Activated naive CD8-positive, alpha-beta T cell treated with anti-CD3 and anti-CD28 coated beads, Interleukin-2, amount 10 ng/mL, durations not matched to agents 7 days and 5 days (primary cell): ENCODE results near the gene SORCS2. TPM values are rescaled to one million over a fixed set of nuclear protein-coding genes. Genes with fewer than 3 reads are reported as not detected.
"Not testable (repeated sequence)": the region's sequence is repeated elsewhere in the genome, so short reads cannot be mapped to it uniquely, and the experiment has no call there.

ENCODE experiments used
- ATAC-seq: fragments of 150-1000 bp; cut with Tn5 transposase; one replicate; pipeline ENCODE4 v1.10.0; 2021; ENCODE audit warnings: low read depth, moderate library complexity
- POLR2A ChIA-PET: fragments of 350-600 bp; sonication (Branson Sonifier 250); formaldehyde crosslinking; loops from one replicate; lab custom pipeline; 2021; ENCODE audit warnings: antibody characterized with exemption; lab: Charles Lee
- DNase-seq: peaks from one replicate; pipeline ENCODE4 v3.0.0; 2021
- H3K27ac Mint-ChIP-seq: one replicate; pipeline ENCODE4 v1.8.0; 2022; ENCODE audit warnings: mild to moderate bottlenecking, mixed read lengths
- H3K27me3 Mint-ChIP-seq: one replicate; pipeline ENCODE4 v1.8.0; 2022; ENCODE audit warnings: mild to moderate bottlenecking, moderate library complexity, mixed read lengths
- H3K36me3 Mint-ChIP-seq: one replicate; pipeline ENCODE4 v1.8.0; 2021; ENCODE audit warnings: mild to moderate bottlenecking, mixed read lengths
- H3K4me1 Mint-ChIP-seq: one replicate; pipeline ENCODE4 v1.8.0; 2021; ENCODE audit warnings: mixed read lengths
- H3K4me3 Mint-ChIP-seq: one replicate; pipeline ENCODE4 v1.8.0; 2022; ENCODE audit warnings: mild to moderate bottlenecking, moderate library complexity, mixed read lengths
- H3K9me3 Mint-ChIP-seq: one replicate; pipeline ENCODE4 v1.8.0; 2021; ENCODE audit warnings: mixed read lengths
- total RNA-seq, 2 experiments: library from RNA; stranded (reverse); gene quantifications; one replicate each; pipeline ENCODE4 v1.2.3, GENCODE V29; 2021

Gene SORCS2
- total RNA-seq, 2 experiments from 2014 or later: not detected

DNA sequence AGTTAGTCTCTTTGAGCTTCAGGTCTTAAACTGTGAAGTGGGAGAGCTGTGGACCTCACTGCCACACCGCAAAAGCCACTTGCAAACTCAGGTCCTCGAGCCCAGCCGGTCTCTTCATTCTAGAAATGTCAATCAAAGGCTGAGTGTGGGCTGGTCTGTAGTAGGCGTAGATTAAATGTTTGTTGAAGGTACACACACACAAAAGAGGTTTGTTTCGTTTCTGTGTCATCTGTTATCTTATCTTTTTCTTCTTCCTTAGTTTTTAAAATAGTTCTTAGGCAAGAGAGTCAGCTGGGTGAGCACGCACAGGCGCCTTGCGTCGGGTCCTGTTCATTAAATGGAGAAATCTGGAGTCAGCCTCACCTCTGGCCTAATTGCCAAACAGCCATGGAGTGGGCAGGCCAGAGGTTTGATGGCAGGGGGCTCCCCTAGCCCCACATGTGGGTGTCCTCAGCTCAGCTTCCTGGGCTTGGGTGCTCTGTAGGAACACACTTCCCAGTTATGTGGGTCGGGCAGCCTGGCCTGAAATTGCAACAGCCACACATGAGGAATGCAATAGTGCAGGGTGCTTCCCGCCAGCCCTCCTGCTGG, 243.2 kb downstream of the SORCS2 start:
- H3K4me1 Mint-ChIP-seq: no peaks in the 10 kb centered on the region
- POLR2A ChIA-PET: no interaction called here
- no peaks in the 10 kb centered on the region for H3K27me3 Mint-ChIP-seq
- no peak for DNase-seq
- H3K27ac Mint-ChIP-seq: no peak overlapping the region
- H3K36me3 Mint-ChIP-seq: no peaks in the 10 kb centered on the region
- H3K9me3 Mint-ChIP-seq: no peaks in the 10 kb centered on the region
- H3K4me3 Mint-ChIP-seq: no peak overlapping the region
- no peak for ATAC-seq

DNA sequence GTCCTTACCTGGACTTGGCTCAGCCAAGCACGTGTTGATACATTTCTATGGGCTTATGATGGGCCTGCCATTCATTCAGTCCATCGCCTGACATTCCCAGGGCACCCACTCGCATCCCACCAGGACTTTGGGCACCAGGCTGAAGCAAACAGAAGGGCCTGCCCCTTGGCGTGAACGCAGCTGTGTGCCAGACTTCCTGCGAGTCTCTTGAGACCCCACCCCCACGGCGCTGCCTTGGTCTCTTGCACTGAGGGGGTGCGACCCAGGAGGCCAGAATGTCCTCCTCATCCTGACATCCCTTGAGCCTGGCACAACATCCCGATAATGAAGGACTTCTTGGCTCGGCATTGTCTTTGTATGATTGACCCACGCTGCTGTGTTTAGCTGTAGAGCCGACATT, 243.9 kb downstream of the SORCS2 start:
- Mint-ChIP-seq H3K27ac (no peak overlapping the region), H3K36me3 (no peaks in the 10 kb centered on the region), H3K4me3 (no peak overlapping the region), H3K27me3 (no peaks in the 10 kb centered on the region), H3K4me1 (no peaks in the 10 kb centered on the region), H3K9me3 (no peaks in the 10 kb centered on the region)
- ATAC-seq (no peak), DNase-seq (no peak)
- POLR2A ChIA-PET: no interaction called here

GRCh38 chr4:7439699-7440098, 247.4 kb downstream of the SORCS2 start:
- H3K9me3 Mint-ChIP-seq: no peaks in the 10 kb centered on the region

GRCh38 chr4:7441201-7441600, 248.9 kb downstream of the SORCS2 start:
- Mint-ChIP-seq H3K4me3 (no peak overlapping the region), H3K27ac (no peak overlapping the region), H3K36me3 (no peaks in the 10 kb centered on the region), H3K27me3 (no peaks in the 10 kb centered on the region), H3K9me3 (no peaks in the 10 kb centered on the region), H3K4me1 (peaks cover 1% of the 10 kb centered on the region)
- ATAC-seq: no peak
- POLR2A ChIA-PET: no interaction called here
- no peak for DNase-seq

More at GRCh38 chr4:7439699-7440098, 247.4 kb downstream of the SORCS2 start:
- H3K4me3 Mint-ChIP-seq: no peak overlapping the region
- H3K27ac Mint-ChIP-seq: no peak overlapping the region
- no peak for DNase-seq
- H3K36me3 Mint-ChIP-seq: no peaks in the 10 kb centered on the region
- POLR2A ChIA-PET: no interaction called here
- no peaks in the 10 kb centered on the region for H3K27me3 Mint-ChIP-seq
- peaks cover 1% of the 10 kb centered on the region for H3K4me1 Mint-ChIP-seq
- ATAC-seq: no peak

GRCh38 chr4:7442574-7443162, 250.3 kb downstream of the SORCS2 start:
- POLR2A ChIA-PET: no interaction called here

GRCh38 chr4:7444314-7444713, 252.0 kb downstream of the SORCS2 start:
- ATAC-seq (no peak), DNase-seq (no peak)
- Mint-ChIP-seq H3K27me3 (no peaks in the 10 kb centered on the region), H3K9me3 (peaks cover 2% of the 10 kb centered on the region), H3K4me1 (peaks cover 1% of the 10 kb centered on the region), H3K36me3 (no peaks in the 10 kb centered on the region), H3K27ac (no peak overlapping the region), H3K4me3 (no peak overlapping the region)
- POLR2A ChIA-PET: no interaction called here

More at GRCh38 chr4:7442574-7443162, 250.3 kb downstream of the SORCS2 start:
- Mint-ChIP-seq H3K9me3 (no peaks in the 10 kb centered on the region), H3K27me3 (no peaks in the 10 kb centered on the region), H3K36me3 (no peaks in the 10 kb centered on the region), H3K4me1 (peaks cover 1% of the 10 kb centered on the region), H3K27ac (peak overlapping the region; percentile 34), H3K4me3 (no peak overlapping the region)
- ATAC-seq: no peak
- no peak for DNase-seq

GRCh38 chr4:7444731-7445130, 252.4 kb downstream of the SORCS2 start:
- no peaks in the 10 kb centered on the region for H3K27me3 Mint-ChIP-seq
- no peaks in the 10 kb centered on the region for H3K36me3 Mint-ChIP-seq
- H3K9me3 Mint-ChIP-seq: peaks cover 2% of the 10 kb centered on the region
- no peak for DNase-seq
- no peak overlapping the region for H3K4me3 Mint-ChIP-seq
- H3K27ac Mint-ChIP-seq: no peak overlapping the region
- POLR2A ChIA-PET: no interaction called here
- no peak for ATAC-seq
- peaks cover 1% of the 10 kb centered on the region for H3K4me1 Mint-ChIP-seq

DNA sequence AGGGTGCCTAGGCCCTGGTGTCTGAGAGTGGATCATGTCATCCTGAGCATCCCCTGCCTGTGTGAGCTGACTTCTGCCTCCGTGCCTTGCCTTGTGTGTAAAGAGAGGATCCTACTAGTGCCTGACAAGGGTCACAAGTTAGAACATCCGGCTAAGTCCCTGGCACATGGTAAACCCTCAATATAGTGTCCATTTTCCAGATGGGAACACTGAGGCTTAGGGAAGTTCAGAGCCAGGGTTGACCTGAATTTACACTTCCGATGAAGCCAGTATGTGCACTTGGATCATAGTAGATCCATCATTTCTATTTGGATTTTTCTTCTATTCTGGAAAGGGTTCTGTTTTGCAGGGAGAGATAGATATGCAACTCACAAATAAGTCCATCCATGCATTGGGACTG, 254.9 kb downstream of the SORCS2 start:
- H3K27ac Mint-ChIP-seq: no peak overlapping the region
- H3K36me3 Mint-ChIP-seq: no peaks in the 10 kb centered on the region
- no peaks in the 10 kb centered on the region for H3K27me3 Mint-ChIP-seq
- H3K4me3 Mint-ChIP-seq: no peak overlapping the region
- DNase-seq: no peak
- H3K4me1 Mint-ChIP-seq: peaks cover 1% of the 10 kb centered on the region
- no peak for ATAC-seq
- peaks cover 2% of the 10 kb centered on the region for H3K9me3 Mint-ChIP-seq
- POLR2A ChIA-PET: no interaction called here

DNA sequence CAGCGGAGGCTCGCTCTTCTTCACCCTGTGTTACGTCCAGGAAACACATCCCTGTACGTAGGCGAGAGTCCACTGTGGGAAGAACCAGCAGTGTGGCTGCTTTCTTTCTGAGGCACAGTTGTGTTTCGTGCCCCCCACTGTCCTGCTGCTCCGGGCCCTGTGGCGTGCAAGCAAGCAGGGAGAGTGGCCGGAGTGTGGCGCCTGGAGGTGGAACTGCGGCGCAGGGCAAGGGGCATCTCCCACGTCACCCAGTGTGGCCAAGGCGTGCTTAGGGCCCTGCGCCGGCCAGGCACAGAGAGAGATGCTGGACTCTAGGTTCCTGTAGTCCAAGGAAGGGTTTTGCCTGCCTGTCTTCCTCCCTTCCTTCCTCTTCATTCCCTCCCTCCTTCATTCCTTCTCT, 255.7 kb downstream of the SORCS2 start:
- no peak overlapping the region for H3K27ac Mint-ChIP-seq
- POLR2A ChIA-PET: no interaction called here
- ATAC-seq (no peak), DNase-seq (no peak)
- H3K36me3 Mint-ChIP-seq: no peaks in the 10 kb centered on the region
- H3K4me3 Mint-ChIP-seq: no peak overlapping the region
- no peaks in the 10 kb centered on the region for H3K4me1 Mint-ChIP-seq
- no peaks in the 10 kb centered on the region for H3K27me3 Mint-ChIP-seq
- peaks cover 2% of the 10 kb centered on the region for H3K9me3 Mint-ChIP-seq

DNA sequence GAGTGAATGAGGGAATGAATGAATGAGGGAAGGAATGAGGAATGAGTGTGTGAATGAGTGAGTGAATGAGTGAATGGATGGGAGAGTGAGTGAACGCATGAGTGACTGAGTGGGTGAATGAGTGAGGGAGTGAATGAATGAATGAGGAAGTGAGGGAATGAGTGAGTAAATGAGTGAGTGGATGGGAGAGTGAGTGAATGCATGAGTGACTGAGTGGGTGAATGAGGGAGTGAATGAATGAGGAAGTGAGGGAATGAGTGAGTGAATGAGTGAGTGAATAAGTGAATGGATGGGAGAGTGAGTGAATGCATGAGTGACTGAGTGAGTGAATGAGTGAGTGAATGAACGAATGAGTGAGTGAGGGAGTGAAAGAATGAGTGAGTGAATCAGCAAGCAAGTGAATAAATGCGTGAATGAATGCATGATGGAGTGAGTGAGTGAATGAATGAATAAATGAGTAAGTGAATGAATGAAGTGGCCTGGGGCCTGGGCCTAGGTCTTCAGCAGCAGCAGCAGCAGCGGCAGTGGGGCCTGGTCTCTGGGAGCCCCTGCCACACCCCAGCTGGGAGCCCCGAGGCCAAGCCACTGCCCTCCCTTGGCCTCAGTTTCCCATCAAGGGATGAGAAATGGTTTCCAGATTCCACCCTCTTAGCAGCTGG, 258.6 kb downstream of the SORCS2 start:
- no peaks in the 10 kb centered on the region for H3K4me1 Mint-ChIP-seq
- DNase-seq (no peak), ATAC-seq (no peak)
- H3K36me3 Mint-ChIP-seq: no peaks in the 10 kb centered on the region
- POLR2A ChIA-PET: no interaction called here
- peaks cover 2% of the 10 kb centered on the region for H3K9me3 Mint-ChIP-seq
- H3K27ac Mint-ChIP-seq: no peak overlapping the region
- H3K4me3 Mint-ChIP-seq: no peak overlapping the region
- H3K27me3 Mint-ChIP-seq: no peaks in the 10 kb centered on the region

GRCh38 chr4:7451434-7451789, 259.1 kb downstream of the SORCS2 start:
- H3K9me3 Mint-ChIP-seq: peaks cover 2% of the 10 kb centered on the region
- ATAC-seq (no peak), DNase-seq (no peak)
- no peaks in the 10 kb centered on the region for H3K27me3 Mint-ChIP-seq
- POLR2A ChIA-PET: no interaction called here
- H3K4me1 Mint-ChIP-seq: no peaks in the 10 kb centered on the region
- no peak overlapping the region for H3K27ac Mint-ChIP-seq
- H3K4me3 Mint-ChIP-seq: no peak overlapping the region
- H3K36me3 Mint-ChIP-seq: no peaks in the 10 kb centered on the region

GRCh38 chr4:7451800-7452199, 259.5 kb downstream of the SORCS2 start:
- Mint-ChIP-seq H3K27ac (no peak overlapping the region), H3K4me1 (no peaks in the 10 kb centered on the region), H3K9me3 (peaks cover 2% of the 10 kb centered on the region), H3K36me3 (no peaks in the 10 kb centered on the region), H3K27me3 (no peaks in the 10 kb centered on the region), H3K4me3 (no peak overlapping the region)
- DNase-seq: no peak
- ATAC-seq: no peak
- POLR2A ChIA-PET: no interaction called here

GRCh38 chr4:7452802-7453201, 260.5 kb downstream of the SORCS2 start:
- H3K27ac Mint-ChIP-seq, H3K27me3 Mint-ChIP-seq, H3K4me1 Mint-ChIP-seq, H3K36me3 Mint-ChIP-seq, ATAC-seq, DNase-seq, H3K9me3 Mint-ChIP-seq, H3K4me3 Mint-ChIP-seq, POLR2A ChIA-PET: not testable (repeated sequence)
